Retinal pigment epithelial cell (primary cell): ENCODE data around the gene JOSD2.

ENCODE experiments used
- DNase-seq: peaks from one replicate; pipeline ENCODE4 v3.0.0-alpha.2; 2010; ENCODE audit warnings: low read depth
- H3K4me3 ChIP-seq: 2 replicates; pipeline ENCODE4 v1.5.1; 2011; ENCODE audit warnings: mild to moderate bottlenecking, low read length, control low read depth, moderate library complexity
- TF ChIP-seq, protein P1 (sequence below): conservative IDR thresholded peaks from 2 replicates; pipeline ENCODE4 v1.5.1; 2011; ENCODE audit warnings: low read depth, low read length, control low read depth, inconsistent platforms

JOSD2 gene

GRCh38 chr19:50555450-50556281 is 44.7 kb upstream of the JOSD2 start:
- no peak overlapping the region for H3K4me3 ChIP-seq
- TF ChIP-seq, protein P1, sequence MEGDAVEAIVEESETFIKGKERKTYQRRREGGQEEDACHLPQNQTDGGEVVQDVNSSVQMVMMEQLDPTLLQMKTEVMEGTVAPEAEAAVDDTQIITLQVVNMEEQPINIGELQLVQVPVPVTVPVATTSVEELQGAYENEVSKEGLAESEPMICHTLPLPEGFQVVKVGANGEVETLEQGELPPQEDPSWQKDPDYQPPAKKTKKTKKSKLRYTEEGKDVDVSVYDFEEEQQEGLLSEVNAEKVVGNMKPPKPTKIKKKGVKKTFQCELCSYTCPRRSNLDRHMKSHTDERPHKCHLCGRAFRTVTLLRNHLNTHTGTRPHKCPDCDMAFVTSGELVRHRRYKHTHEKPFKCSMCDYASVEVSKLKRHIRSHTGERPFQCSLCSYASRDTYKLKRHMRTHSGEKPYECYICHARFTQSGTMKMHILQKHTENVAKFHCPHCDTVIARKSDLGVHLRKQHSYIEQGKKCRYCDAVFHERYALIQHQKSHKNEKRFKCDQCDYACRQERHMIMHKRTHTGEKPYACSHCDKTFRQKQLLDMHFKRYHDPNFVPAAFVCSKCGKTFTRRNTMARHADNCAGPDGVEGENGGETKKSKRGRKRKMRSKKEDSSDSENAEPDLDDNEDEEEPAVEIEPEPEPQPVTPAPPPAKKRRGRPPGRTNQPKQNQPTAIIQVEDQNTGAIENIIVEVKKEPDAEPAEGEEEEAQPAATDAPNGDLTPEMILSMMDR, result no peak
- DNase-seq, result no peak

GRCh38 chr19:50555033-50555432 is 44.0 kb upstream of the JOSD2 start:
- H3K4me3 ChIP-seq, result no peak overlapping the region
- TF ChIP-seq, protein P1, result no peak
- no peak for DNase-seq

- TF ChIP-seq, protein P1, result no peak
- no peak for DNase-seq
- H3K4me3 ChIP-seq, result no peak overlapping the region
Observed at GRCh38 chr19:50554212-50554611, 43.2 kb upstream of the JOSD2 start.

DNA sequence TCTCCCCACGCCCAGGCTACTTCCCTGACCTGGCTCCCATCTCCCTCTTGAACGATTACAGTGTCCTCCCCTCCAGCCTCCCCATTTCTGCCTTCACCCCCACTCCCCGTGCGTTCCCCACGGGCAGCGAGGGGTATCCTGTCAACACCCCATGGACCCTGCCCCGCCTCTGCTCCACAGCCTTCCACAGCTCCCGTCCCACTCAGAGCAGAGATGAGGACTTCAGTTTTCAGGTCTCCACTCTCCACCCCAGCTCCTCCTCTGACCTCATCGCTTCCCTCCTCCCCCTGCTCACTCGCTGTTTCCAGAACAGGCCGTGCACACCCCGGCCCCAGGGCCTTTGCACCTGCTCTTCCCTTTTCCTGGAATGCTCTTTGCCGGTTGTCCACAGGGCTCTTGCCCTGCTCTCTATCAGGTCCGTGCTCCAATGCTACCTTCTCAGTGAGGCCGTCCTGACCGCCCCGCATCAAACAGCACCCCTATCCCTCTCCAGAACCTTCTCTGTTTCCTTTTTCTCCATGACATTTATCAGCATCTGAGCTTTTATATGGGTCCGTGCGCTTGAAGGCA is 42.2 kb upstream of the JOSD2 start:
- H3K4me3 ChIP-seq, result no peak overlapping the region
- no peak for DNase-seq
- TF ChIP-seq, protein P1, result no peak

- TF ChIP-seq, protein P1, result no peak
- DNase-seq, result no peak
- H3K4me3 ChIP-seq, result no peak overlapping the region
Observed at GRCh38 chr19:50552540-50552939, 41.5 kb upstream of the JOSD2 start.

GRCh38 chr19:50551715-50552187 is 40.8 kb upstream of the JOSD2 start:
- H3K4me3 ChIP-seq, result no peak overlapping the region
- TF ChIP-seq, protein P1, result no peak
- no peak for DNase-seq
